ENCODE measurements around the gene CCDC63.
"Not testable (repeated sequence)": the region's sequence is repeated elsewhere in the genome, so short reads cannot be mapped to it uniquely, and the experiment has no call there.

Gene CCDC63

GRCh38 chr12:110844551-110845338, 2.0 kb upstream of the CCDC63 start:
- DNase-seq = peak; percentile 62

DNA sequence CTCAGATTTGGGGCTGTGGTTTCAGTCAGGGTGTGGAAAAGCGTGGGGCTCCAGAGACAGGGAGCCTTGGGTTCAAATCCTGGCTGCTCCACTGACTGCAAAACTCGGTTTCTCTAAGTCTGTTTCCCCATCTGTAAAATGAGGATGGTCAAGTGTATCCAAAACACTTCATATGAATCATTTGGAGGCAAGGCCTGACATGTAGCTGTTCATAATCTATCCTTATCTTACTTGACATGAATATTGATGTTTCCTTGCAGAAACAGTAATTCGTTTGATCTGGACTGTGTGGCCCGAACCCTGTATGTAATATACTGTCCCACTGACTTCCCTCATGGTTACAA, 1.5 kb upstream of the CCDC63 start:
- no peak for DNase-seq

DNA sequence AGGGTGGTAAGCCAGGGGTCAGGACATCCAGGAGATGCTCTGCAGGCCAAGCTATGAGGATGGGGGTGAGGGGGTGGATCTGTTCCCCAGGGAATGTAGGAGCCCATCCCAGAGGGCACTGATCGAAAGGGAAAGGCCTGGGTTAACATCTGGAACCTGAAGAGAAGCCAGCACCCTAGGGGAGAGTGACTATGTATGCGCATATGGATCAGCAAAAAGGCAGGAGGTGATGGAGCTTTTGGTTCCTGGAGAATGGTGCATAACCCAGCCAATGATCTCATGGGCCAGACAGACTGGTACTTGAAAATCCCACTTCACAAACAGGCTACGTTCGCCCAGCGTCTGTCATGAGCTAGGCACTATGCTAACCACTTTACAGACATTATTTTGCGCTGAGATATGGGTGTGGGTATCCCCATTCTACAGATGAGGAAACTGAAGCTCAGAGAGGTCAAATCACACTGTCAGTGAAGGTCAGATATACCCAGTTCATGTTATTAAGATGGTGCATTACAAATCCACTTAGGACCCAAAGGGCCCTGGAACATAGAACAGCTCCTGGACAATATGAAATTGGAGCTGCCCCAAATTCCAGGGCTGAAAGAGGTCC, 1.6 kb downstream of the CCDC63 start:
- DNase-seq = no peak

GRCh38 chr12:110849221-110849620, 2.4 kb downstream of the CCDC63 start:
- no peak for DNase-seq

DNA sequence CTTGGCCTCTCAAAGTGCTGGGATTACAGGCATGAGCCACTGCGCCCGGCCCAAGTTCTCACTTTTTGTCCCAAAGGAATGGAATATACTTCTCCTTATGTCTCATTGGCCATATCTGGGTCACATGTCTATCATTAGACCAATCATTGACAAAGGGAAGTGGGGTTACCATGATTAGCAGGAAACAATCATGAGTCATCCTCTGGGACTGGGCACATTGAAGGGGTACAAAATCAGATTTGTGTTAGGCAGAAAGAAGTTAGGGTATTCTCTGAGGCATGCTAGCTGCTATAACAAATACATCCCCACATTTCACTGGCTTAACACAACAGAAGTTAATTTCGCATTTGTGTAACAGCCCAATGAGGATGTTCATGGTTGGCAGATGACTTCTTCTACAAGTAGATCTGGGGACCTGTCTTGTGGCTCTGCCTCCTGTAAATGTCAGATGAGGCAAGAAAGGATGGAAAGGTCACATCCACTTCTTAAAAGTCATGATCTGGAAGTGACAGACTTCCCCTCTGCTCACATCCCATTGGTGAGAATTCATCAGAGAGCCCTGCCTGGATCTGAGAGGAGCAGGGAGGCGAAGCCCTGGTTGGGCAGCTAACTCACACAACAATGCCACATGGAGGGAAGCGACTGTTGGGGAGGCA, 3.1 kb downstream of the CCDC63 start:
- DNase-seq = no peak

DNA sequence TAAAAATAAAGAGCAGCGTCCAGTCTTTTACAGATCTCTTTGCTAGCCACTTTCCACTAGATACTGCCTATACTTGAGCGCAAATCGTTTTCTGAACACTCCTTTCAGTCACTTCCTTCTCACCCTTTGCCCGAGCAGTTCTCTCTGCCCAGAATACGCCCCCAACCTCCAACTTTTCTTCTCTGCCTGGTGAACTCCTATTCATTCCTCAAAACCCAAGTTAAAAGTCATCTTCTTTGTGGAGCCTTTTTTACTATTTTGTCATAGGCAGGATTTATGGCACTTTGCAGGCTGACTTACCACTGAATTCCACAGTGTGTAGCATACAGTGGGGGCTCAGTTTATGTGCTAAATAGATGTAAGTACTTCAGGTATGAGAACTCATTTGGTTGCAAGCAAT, 4.0 kb downstream of the CCDC63 start:
- no peak for DNase-seq

- peak; percentile 52 for DNase-seq
Observed at GRCh38 chr12:110853836-110854235, 7.0 kb downstream of the CCDC63 start.

DNA sequence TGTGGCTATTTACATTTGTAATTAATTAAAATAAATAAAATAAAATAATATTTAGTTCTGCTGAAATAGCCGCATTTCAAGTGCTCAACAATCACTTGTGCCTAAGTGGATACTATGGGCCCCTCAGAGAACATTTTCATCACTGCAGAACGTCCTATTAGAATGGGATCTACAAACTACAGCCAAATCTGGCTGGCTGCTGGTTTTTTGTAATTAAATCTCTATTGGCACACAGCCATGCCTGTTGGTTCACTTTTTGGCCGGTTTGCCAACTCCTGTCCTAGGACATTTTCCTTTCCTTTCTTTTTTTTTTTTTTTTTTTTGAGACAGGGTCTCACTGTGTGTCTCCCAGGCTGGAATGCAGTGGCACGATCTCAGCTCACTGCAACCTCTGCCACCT, 9.8 kb downstream of the CCDC63 start:
- no peak for DNase-seq

DNA sequence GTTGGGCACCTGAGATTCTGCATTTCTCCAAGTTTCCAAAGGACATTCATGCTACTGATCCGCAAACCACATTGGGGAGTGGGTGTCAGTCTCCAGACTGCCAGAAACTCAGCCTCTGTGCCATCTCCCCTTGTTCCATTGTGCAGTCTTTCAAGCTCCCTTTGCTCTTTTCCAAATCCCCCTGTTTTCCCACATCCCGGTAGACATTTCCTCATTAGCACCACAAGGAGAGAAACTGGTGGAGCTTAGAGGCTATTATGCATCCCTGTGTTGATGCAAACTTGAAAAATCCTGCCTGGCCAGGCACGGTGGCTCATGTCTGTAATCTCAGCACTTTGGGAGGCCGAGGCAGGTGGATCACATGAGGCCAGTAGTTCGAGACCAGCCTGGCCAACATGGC, 10.7 kb downstream of the CCDC63 start:
- no peak for DNase-seq

GRCh38 chr12:110857954-110858353, 11.2 kb downstream of the CCDC63 start:
- DNase-seq = not testable (repeated sequence)

DNA sequence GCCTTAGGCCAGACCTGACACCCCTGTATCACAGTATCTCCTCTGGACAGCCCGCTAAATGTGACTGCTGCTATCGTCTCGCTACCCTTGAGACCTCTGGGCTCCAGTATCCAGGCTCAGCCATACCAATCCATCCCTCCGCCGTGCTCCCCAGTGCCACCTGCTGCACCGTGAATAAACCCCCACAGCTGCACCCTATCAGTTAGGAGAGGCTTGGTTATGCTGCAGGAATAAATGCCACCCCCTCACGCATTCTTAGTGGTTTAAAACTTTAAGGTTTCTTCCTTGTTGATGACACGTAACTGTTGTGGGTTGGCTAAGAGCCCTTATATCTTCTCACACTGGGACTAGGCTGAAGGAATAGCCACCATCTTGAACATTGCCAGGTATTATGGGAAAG, 12.1 kb downstream of the CCDC63 start:
- DNase-seq = no peak

DNA sequence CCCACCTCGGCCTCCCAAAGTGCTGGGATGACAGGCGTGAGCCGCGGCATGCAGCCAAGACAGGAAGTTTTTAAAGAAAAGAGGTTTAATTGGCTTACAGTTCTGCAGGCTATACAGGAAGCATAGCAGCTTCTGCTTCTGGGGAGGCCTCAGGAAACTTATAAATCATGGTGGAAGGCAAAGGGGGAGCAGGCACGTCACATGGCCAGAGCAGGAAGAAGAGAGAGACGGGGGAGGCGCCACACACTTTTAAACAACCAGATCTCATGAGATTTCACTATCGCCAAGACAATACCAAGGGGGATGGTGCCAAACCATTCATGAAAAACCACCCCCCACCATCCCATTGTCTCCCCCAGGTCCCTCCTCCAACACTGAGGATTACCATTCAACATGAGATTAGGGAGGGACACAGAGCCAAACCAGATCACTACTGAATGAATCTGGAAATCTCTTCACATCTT, 14.1 kb downstream of the CCDC63 start:
- no peak for DNase-seq

- DNase-seq = no peak
Observed at GRCh38 chr12:110861729-110862128, 14.9 kb downstream of the CCDC63 start.

DNA sequence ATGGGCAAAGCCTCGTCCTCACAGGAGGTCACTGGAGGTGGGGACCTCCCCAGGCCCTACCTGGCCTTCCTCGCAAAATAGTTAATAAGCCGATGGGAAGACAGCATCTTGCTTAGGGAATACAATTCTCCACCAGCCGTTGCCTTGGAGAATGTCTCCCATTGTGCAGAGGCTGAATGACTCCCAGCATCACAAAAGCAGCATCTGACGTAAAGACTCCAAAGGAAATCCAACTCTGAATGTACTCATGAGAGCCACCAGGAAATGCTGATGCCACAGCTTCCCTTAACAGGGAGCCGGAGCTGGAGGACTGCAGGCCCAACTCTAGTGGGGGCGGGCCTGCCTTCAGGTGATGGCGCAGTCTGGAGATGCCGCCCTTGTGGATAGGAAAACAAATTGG, 15.5 kb downstream of the CCDC63 start:
- no peak for DNase-seq

DNA sequence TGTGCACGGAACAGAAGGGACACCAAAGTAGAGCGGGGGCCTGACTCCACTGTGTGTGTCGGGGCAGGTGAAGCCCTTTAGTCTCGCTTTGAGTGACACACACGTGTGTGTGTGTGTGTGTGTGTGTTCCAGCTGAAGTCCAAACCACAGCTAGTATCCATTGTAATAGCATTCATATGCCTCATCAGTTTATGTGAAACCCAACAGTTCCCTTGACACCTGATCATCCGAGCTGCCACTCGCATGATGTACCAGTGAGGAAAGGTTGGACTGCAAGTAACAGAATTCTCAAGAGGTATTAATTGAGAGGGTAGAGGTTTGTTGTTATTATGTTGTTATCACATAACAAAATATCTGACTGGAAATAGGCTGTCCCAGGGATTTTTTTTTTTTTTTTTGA, 16.4 kb downstream of the CCDC63 start:
- DNase-seq = no peak

DNA sequence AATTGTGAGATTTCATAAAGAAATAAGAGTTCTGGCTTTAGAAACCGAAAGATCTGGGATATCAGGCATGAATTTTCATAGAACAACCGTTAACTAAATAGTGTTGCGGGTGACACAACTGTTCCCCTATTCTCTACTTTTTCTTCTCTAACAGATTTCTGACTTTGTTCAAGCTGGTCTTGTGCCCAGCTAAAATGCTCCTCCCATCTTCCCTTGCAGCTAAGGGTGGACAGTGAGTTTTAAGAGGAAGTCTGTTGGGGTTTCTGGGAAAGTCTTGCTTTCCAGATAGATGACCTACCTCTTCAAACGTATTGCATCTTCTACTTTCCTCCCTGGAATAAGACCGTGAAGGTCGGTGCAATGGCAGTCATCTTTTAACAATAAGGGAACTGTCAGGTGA, 18.7 kb downstream of the CCDC63 start:
- DNase-seq = no peak

- no peak for DNase-seq
Observed at GRCh38 chr12:110869026-110869425, 22.2 kb downstream of the CCDC63 start.

DNA sequence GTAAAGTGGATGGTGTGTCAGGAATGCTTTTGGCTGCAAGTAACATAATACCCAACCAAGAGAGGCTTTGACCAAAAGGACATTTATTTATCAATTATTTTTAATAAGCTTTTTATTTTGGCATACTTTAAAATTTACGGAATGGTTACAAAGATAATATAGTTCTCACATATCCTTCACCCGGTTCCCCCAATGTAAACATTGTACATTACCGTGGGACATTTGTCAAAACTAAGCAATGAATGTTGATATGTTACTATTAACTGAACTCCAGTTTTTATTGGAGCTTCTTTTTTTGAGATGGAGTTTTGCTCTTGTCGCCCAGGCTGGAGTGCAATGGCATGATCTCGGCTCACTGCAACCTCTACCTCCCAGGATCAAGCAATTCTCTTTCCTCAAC, 23.0 kb downstream of the CCDC63 start:
- no peak for DNase-seq

- no peak for DNase-seq
Observed at GRCh38 chr12:110872100-110872499, 25.3 kb downstream of the CCDC63 start.

- no peak for DNase-seq
Observed at GRCh38 chr12:110874351-110874750, 27.6 kb downstream of the CCDC63 start.

- no peak for DNase-seq
Observed at GRCh38 chr12:110874781-110875180, 28.0 kb downstream of the CCDC63 start.

DNA sequence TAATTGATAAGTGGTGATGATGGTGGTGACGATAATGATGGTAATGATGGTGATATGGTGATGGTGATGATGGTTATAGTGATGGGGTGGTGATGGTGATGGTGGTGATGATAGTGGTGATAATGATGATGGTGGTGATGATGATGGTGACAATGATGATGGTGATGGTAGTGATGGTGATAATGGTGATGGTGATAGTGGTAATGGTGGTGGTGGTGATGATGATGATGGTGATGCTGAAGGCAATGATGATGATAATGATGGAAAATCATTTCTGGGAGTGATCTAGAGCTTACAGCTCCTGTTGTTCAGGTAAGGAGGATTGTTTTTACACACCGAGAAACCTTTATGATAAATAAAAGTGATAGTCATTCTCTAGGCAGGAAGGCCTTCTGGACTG, 33.9 kb downstream of the CCDC63 start:
- no peak for DNase-seq

GRCh38 chr12:110883251-110883650, 36.5 kb downstream of the CCDC63 start:
- DNase-seq = no peak
